Suprapubic skin (tissue), 4 donors: ENCODE results near the gene TWIST2. TPM values are rescaled to one million over a fixed set of nuclear protein-coding genes. Genes with fewer than 3 reads are reported as not detected.
A peak's percentile ranks its signal among the peaks of the same experiment; 100 is the strongest.

ENCODE experiments used
- DNase-seq, 2 donors: peaks; one replicate each; pipeline ENCODE4 v3.0.0-alpha.2; 2019; ENCODE audit warnings: low spot score in 2 of 2
- H3K27ac ChIP-seq: fragments of 200-600 bp; sonication (generic); one replicate; pipeline ENCODE4 v1.5.1; 2019
- H3K27me3 ChIP-seq: fragments of 200-600 bp; sonication (generic); one replicate; pipeline ENCODE4 v1.5.1; 2019
- H3K36me3 ChIP-seq: fragments of 200-600 bp; sonication (generic); one replicate; pipeline ENCODE4 v1.5.1; 2019
- H3K4me1 ChIP-seq: fragments of 200-600 bp; sonication (generic); one replicate; pipeline ENCODE4 v1.5.1; 2019
- H3K4me3 ChIP-seq: fragments of 200-600 bp; sonication (generic); one replicate; pipeline ENCODE4 v1.5.1; 2019; ENCODE audit warnings: mild to moderate bottlenecking
- H3K9me3 ChIP-seq: fragments of 200-600 bp; sonication (generic); one replicate; pipeline ENCODE4 v1.5.1; 2019
- CTCF ChIP-seq, 2 donors: fragments of 200-600 bp in 1 of 2; fragments of 450-650 bp in 1 of 2; sonication (generic) in 1 of 2; IDR thresholded peaks; one replicate each; pipeline ENCODE4 v1.5.1; 2016 to 2019; ENCODE audit warnings: antibody characterized with exemption in 2 of 2, mild to moderate bottlenecking in 1 of 2, moderate library complexity in 1 of 2
- EP300 ChIP-seq: sonication (generic); formaldehyde crosslinking; IDR thresholded peaks from one replicate; pipeline ENCODE4 v1.6.1; 2017; ENCODE audit warnings: antibody characterized with exemption
- POLR2A ChIP-seq, 2 donors: fragments of 450-650 bp; IDR thresholded peaks; one replicate each; pipeline ENCODE4 v1.6.1; 2017; ENCODE audit warnings: antibody characterized with exemption in 2 of 2, mild to moderate bottlenecking in 2 of 2, moderate library complexity in 2 of 2
- POLR2AphosphoS5 ChIP-seq, 3 donors: sonication (generic); formaldehyde crosslinking; IDR thresholded peaks; one replicate each; pipeline ENCODE4 v1.6.1; 2017; ENCODE audit warnings: antibody characterized with exemption in 3 of 3
- WGBS: methylation state at CpG from one replicate; pipeline ENCODE4 v1.1.5; 2018; 5-methylcytosine and 5-hydroxymethylcytosine counted together
- total RNA-seq, 4 donors: library from RNA; depleted of rRNA; stranded (reverse); fragments of >200 nt; gene quantifications; one replicate each; pipeline ENCODE4 v1.1.0, GENCODE V29; 2016

Gene TWIST2
- total RNA-seq, 4 donors from 2014 or later: 14.7 to 72.7 (median 30.4) TPM

GRCh38 chr2:238850091-238850490 lies 2.2 kb downstream of the TWIST2 start:
- no peaks in the 10 kb centered on the region for H3K36me3 ChIP-seq
- 57% methylated on average over 2 of the region's 2 CpGs for WGBS
- no peak for DNase-seq
- H3K27ac ChIP-seq: peak overlapping the region; percentile 89
- peaks cover 72% of the 10 kb centered on the region for H3K27me3 ChIP-seq
- peak overlapping the region; percentile 59 for H3K4me3 ChIP-seq
- TF ChIP-seq EP300 (no peak), POLR2A (IDR thresholded peaks at IDR 0.05) (no peak), POLR2AphosphoS5 (IDR thresholded peaks at IDR 0.05) (no peak), CTCF (IDR thresholded peaks at IDR 0.05) (no peak)
- peaks cover 27% of the 10 kb centered on the region for H3K4me1 ChIP-seq
- no peaks in the 10 kb centered on the region for H3K9me3 ChIP-seq

- Histone ChIP-seq H3K27me3 (peaks cover 70% of the 10 kb centered on the region), H3K36me3 (no peaks in the 10 kb centered on the region), H3K9me3 (no peaks in the 10 kb centered on the region), H3K4me3 (peak overlapping the region; percentile 59), H3K27ac (peak overlapping the region; percentile 30), H3K4me1 (peaks cover 27% of the 10 kb centered on the region)
- DNase-seq: no peak
- TF ChIP-seq POLR2A (IDR thresholded peaks at IDR 0.05): no peak
- TF ChIP-seq CTCF (IDR thresholded peaks at IDR 0.05): no peak
- TF ChIP-seq EP300: no peak
- no peak for TF ChIP-seq POLR2AphosphoS5 (IDR thresholded peaks at IDR 0.05)
- WGBS: 63% methylated on average over 5 of the region's 5 CpGs
Observed at GRCh38 chr2:238851026-238851425, 3.1 kb downstream of the TWIST2 start.

DNA sequence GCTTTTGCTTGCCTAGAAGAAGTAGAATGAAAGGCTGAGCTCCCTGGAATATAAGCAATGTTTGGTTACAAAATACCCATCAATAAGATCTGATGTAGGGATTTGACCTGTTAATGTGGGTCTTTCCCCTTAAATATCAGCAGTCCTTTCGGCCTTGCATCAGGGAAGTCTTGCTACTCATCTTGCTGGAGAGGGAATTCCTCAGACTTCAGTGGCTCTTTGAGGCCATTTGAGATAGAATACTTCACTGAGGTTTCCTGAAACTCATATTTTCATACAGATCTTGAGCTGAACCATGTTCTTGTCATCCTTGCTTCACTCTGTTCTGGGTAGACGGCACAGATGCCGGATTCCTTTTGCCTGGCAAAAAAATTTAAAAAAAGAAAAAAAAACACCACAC lies 3.9 kb downstream of the TWIST2 start:
- no peak for TF ChIP-seq EP300
- TF ChIP-seq POLR2AphosphoS5 (IDR thresholded peaks at IDR 0.05): no peak
- TF ChIP-seq CTCF (IDR thresholded peaks at IDR 0.05): no peak
- TF ChIP-seq POLR2A (IDR thresholded peaks at IDR 0.05): no peak
- Histone ChIP-seq H3K9me3 (no peaks in the 10 kb centered on the region), H3K27me3 (peaks cover 65% of the 10 kb centered on the region), H3K4me3 (peak overlapping the region; percentile 59), H3K27ac (peak overlapping the region; percentile 52), H3K4me1 (peaks cover 22% of the 10 kb centered on the region), H3K36me3 (no peaks in the 10 kb centered on the region)
- no peak for DNase-seq
- 70% methylated on average over 3 of the region's 3 CpGs for WGBS

DNA sequence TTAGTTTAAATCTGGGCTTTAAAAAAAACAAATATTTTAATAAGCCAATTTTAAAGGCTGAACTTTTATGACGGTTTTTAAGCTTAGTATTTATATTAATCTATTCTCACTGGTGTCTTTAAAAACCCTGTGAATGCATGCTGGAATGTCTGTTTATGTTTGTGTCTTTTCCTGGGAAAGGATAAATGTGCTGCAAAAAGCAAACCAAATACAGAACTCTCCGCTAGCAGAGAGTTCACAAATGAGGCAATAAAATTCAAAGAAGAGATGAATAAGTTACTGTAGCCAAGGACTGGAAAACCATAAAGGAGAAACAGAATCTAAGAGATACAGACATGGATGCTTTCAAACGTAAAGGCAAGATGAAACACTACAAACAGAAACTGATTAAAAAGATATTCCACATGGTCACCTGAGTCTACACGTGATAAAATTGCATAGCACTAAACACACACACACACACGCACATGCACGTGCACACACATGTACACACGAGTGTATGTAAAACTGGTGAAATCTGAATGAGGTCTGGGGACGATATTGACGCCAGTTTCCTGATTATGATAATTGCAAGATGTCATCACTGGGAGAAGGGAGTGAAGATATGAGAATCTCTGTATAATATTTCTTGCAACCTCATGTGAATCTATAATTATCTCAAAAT lies 4.5 kb downstream of the TWIST2 start:
- H3K9me3 ChIP-seq: no peaks in the 10 kb centered on the region
- WGBS: 47% methylated on average over 9 of the region's 9 CpGs
- DNase-seq: no peak
- peaks cover 59% of the 10 kb centered on the region for H3K27me3 ChIP-seq
- TF ChIP-seq POLR2AphosphoS5 (IDR thresholded peaks at IDR 0.05) (peak in 1 of 3 donors; percentile 65), CTCF (IDR thresholded peaks at IDR 0.05) (no peak)
- peak overlapping the region; percentile 59 for H3K4me3 ChIP-seq
- H3K36me3 ChIP-seq: no peaks in the 10 kb centered on the region
- peak overlapping the region; percentile 52 for H3K27ac ChIP-seq
- peaks cover 16% of the 10 kb centered on the region for H3K4me1 ChIP-seq

DNA sequence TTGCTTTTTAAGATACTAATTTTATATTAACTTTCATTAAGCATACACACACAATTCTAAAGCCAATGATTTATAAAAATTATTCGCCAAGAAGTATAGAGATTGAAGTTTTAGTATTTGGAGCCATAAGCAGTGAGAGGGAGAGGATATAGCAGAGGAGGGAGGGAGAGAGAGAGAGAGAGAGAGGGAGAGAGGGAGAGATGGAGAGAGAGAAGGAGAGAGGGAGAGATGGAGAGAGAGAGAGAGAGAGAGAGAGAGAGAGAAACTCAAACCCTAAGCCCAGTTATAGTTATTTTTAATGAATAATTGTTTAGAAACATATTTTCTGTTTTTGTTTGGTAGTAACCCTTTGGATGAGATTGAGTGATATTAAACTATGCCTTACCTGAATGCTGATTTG lies 5.3 kb downstream of the TWIST2 start:
- H3K27me3 ChIP-seq: peaks cover 50% of the 10 kb centered on the region
- peak overlapping the region; percentile 37 for H3K4me3 ChIP-seq
- TF ChIP-seq POLR2AphosphoS5 (IDR thresholded peaks at IDR 0.05) (no peak), POLR2A (IDR thresholded peaks at IDR 0.05) (no peak), CTCF (IDR thresholded peaks at IDR 0.05) (no peak), EP300 (no peak)
- H3K27ac ChIP-seq: peak overlapping the region; percentile 68
- 62% methylated on average over 1 of the region's 1 CpG for WGBS
- H3K4me1 ChIP-seq: peaks cover 9% of the 10 kb centered on the region
- H3K9me3 ChIP-seq: no peaks in the 10 kb centered on the region
- no peaks in the 10 kb centered on the region for H3K36me3 ChIP-seq
- DNase-seq: no peak
